ENCODE data around the gene SLC25A13.

Gene SLC25A13

DNA sequence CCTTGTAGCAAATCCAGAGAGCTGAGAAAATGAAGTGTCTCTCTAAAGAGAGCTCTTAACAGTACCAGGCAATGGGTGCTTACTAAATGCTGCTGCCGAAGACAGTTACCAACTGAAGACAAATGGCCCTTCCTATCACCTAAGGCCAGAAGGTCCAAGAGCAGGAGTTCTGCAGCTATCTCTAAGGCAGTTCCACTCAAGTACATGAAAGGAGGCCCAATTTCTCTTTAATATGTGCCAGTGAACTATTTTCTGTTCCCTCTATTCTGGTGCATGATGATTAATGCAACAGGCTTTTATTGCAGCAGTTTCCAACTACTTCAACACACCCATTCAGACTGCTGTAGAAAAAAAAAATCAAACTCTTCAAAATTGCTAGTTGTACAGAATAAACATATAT, 122.5 kb downstream of the SLC25A13 start:
- H3K4me1 ChIP-seq (ENCODE audit: control insufficient read depth in 1 of 2, insufficient read depth in 1 of 2, low read depth in 1 of 2, low read length in 1 of 2): no peaks in the 10 kb centered on the region
- H3K27me3 ChIP-seq: no peaks in the 10 kb centered on the region
- no peak overlapping the region for H3K4me3 ChIP-seq (ENCODE audit: low read depth in 1 of 2, low read length in 1 of 2)
- H3K36me3 ChIP-seq: peaks cover 6% of the 10 kb centered on the region
- no peak overlapping the region for H3K27ac ChIP-seq
- TF ChIP-seq, protein P1, sequence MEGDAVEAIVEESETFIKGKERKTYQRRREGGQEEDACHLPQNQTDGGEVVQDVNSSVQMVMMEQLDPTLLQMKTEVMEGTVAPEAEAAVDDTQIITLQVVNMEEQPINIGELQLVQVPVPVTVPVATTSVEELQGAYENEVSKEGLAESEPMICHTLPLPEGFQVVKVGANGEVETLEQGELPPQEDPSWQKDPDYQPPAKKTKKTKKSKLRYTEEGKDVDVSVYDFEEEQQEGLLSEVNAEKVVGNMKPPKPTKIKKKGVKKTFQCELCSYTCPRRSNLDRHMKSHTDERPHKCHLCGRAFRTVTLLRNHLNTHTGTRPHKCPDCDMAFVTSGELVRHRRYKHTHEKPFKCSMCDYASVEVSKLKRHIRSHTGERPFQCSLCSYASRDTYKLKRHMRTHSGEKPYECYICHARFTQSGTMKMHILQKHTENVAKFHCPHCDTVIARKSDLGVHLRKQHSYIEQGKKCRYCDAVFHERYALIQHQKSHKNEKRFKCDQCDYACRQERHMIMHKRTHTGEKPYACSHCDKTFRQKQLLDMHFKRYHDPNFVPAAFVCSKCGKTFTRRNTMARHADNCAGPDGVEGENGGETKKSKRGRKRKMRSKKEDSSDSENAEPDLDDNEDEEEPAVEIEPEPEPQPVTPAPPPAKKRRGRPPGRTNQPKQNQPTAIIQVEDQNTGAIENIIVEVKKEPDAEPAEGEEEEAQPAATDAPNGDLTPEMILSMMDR (IDR thresholded peaks at IDR 0.05): no peak
- no peaks in the 10 kb centered on the region for H3K9me3 ChIP-seq

DNA sequence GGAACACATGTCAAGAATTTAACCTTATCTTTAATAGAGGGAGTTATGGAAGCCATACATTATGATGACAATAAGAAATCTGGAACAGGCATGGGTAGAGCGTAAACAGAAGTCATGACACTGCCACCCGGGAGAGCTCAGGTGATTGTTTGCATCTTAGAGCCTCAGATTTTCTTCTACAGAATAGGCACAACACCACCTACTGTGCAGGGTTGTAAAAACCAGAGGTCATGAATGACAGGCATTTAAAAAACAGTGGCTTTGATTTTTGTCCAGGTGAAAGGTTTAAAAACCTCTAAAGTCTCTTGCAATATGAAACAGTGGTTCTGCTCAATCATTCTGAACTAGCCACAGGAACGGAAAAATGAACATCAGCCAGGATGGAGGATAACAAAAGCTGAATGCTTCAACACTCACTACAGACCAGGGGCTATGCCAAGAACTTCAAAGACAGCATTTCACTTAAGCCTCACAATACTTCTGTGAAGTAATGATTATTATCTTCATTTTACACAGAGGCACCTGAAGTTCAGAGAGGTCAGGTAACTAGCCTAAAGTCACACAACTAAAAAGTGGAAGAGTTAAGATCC, 123.8 kb downstream of the SLC25A13 start:
- TF ChIP-seq, protein P1 (IDR thresholded peaks at IDR 0.05): no peak
- Histone ChIP-seq H3K9me3 (no peaks in the 10 kb centered on the region), H3K4me3 (ENCODE audit: low read depth in 1 of 2, low read length in 1 of 2) (no peak overlapping the region), H3K27ac (no peak overlapping the region), H3K4me1 (ENCODE audit: control insufficient read depth in 1 of 2, insufficient read depth in 1 of 2, low read depth in 1 of 2, low read length in 1 of 2) (no peaks in the 10 kb centered on the region), H3K36me3 (peaks cover 14% of the 10 kb centered on the region), H3K27me3 (no peaks in the 10 kb centered on the region)

DNA sequence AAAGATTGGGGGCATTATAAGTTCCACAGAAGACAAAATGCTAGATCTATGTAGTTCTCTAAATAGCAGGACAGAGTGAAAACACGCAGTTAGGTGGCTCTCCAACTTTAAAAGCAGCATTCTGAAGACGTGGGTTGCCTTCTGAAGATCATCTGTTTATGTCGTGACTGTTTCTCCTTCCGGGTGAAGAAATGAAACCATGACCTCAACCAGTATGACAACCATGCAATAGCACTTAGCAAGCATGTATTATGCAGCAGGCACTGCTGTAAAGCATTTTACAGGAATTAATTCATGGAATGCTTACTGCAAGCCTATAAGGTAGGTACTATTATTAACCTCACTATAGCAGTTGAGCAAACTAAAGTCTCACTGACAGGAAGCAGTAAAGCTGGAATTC, 125.2 kb downstream of the SLC25A13 start:
- Histone ChIP-seq H3K4me3 (ENCODE audit: low read depth in 1 of 2, low read length in 1 of 2) (no peak overlapping the region), H3K4me1 (ENCODE audit: control insufficient read depth in 1 of 2, insufficient read depth in 1 of 2, low read depth in 1 of 2, low read length in 1 of 2) (no peaks in the 10 kb centered on the region), H3K27me3 (no peaks in the 10 kb centered on the region), H3K36me3 (peaks cover 28% of the 10 kb centered on the region), H3K9me3 (no peaks in the 10 kb centered on the region), H3K27ac (no peak overlapping the region)
- TF ChIP-seq, protein P1 (IDR thresholded peaks at IDR 0.05): no peak

DNA sequence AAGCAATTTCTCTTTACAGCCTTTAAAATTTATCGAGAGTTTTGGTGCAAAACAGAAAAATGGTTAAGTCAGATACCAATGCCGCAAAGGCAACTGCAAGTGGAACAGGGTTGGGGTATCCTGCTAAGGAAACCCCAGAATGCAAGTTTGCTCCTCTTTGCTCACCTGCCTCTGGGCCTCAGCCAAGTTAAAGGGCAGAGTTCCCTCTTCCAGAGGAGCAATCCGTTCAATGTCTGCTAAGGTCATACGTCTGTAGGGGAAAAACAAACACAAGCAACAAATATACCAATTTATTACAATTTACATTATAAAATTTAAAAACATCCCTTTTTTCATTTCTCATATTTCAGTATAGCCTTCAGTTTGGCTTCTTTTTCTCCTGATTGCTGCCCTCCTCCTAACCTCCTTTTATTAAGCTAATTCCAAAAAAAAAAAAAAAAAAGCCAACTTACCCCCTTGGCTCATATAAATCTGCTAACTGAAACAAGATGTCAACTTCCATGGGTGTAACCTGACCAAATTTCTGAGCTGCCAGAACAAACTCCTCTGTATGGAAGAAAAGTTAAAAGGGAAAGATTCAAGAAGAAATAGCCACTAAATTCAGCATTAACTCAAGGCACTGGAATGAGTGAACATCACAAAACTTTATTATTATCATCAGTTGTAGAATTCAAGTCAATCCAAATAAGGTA, 132.6 kb downstream of the SLC25A13 start:
- Histone ChIP-seq H3K4me1 (ENCODE audit: control insufficient read depth in 1 of 2, insufficient read depth in 1 of 2, low read depth in 1 of 2, low read length in 1 of 2) (no peaks in the 10 kb centered on the region), H3K9me3 (no peaks in the 10 kb centered on the region), H3K4me3 (ENCODE audit: low read depth in 1 of 2, low read length in 1 of 2) (no peak overlapping the region), H3K36me3 (peaks cover 75% of the 10 kb centered on the region), H3K27me3 (no peaks in the 10 kb centered on the region), H3K27ac (no peak overlapping the region)
- TF ChIP-seq, protein P1 (IDR thresholded peaks at IDR 0.05): no peak

DNA sequence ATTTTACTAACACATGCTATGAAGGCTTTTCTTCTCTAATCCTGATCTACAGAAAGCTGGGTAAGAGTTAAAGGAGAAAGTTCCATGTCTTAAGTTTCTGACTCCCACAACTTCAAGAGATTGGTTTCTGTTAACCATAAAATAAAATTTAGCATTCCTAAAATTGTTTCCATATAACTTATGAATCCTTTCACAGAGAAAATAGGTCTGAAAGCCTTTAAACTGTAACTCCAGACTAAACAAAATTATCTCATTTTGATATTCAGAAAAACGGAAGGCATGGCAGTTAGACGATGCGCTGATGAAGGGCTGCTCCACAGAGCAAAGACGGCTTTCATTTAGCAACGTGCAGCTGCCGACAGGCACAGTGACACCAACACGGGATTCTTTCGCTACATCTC, 133.3 kb downstream of the SLC25A13 start:
- Histone ChIP-seq H3K27ac (no peak overlapping the region), H3K4me3 (ENCODE audit: low read depth in 1 of 2, low read length in 1 of 2) (no peak overlapping the region), H3K4me1 (ENCODE audit: control insufficient read depth in 1 of 2, insufficient read depth in 1 of 2, low read depth in 1 of 2, low read length in 1 of 2) (no peaks in the 10 kb centered on the region), H3K36me3 (peaks cover 78% of the 10 kb centered on the region), H3K9me3 (no peaks in the 10 kb centered on the region), H3K27me3 (no peaks in the 10 kb centered on the region)
- TF ChIP-seq, protein P1 (IDR thresholded peaks at IDR 0.05): no peak

Measured in neutrophil (primary cell).